K562 (cell line): Measurements from ENCODE around the gene CSK. TPM values are rescaled to one million over a fixed set of nuclear protein-coding genes. Genes with fewer than 3 reads are reported as not detected.

ENCODE experiments used
- ATF7 ChIP-seq: fragments of 450-650 bp; IDR thresholded peaks from 2 replicates; pipeline ENCODE4 v1.7.1; 2014; ENCODE audit warnings: mild to moderate bottlenecking, moderate library complexity
- FOXA1 ChIP-seq: fragments of 450-650 bp; IDR thresholded peaks from 2 replicates; pipeline ENCODE4 v1.6.1; 2016; ENCODE audit warnings: mild to moderate bottlenecking, borderline replicate concordance
- FOXP1 ChIP-seq: sonication (generic); formaldehyde crosslinking; IDR thresholded peaks from 2 replicates; pipeline ENCODE4 v1.8.0; 2022; ENCODE audit warnings: mild to moderate bottlenecking, missing genetic modification reagents
- GABPB2 ChIP-seq: fragments of 250-450 bp; sonication (Bioruptor Pico); conservative IDR thresholded peaks from 2 replicates; pipeline ENCODE4 v1.5.1; 2021; ENCODE audit warnings: mild to moderate bottlenecking
- HLTF ChIP-seq: fragments of 450-650 bp; IDR thresholded peaks from 2 replicates; pipeline ENCODE4 v1.6.1; 2016
- HMGN3 ChIP-seq: IDR thresholded peaks from 2 replicates; pipeline ENCODE4 v1.6.1; 2011; ENCODE audit warnings: borderline replicate concordance, low read depth, mild to moderate bottlenecking, mixed read lengths, low read length; ENCODE audit not compliant: insufficient read length; ENCODE audit errors: extremely low read depth
- NELFE ChIP-seq: IDR thresholded peaks from 2 replicates; pipeline ENCODE4 v1.6.1; 2011; ENCODE audit warnings: mild to moderate bottlenecking; ENCODE audit not compliant: insufficient read depth, insufficient read length
- NR3C1 ChIP-seq: sonication (generic); formaldehyde crosslinking; IDR thresholded peaks from 2 replicates; pipeline ENCODE4 v1.8.1; 2022; ENCODE audit warnings: missing genetic modification reagents
- POLR2A ChIP-seq: fragments of 450-650 bp; conservative IDR thresholded peaks from 2 replicates; pipeline ENCODE4 v1.6.1; 2016
- RAD21 ChIP-seq, 2 experiments: fragments of 250-450 bp in 1 of 2; fragments of 450-650 bp in 1 of 2; sonication (Bioruptor Pico) in 1 of 2; formaldehyde crosslinking in 1 of 2; IDR thresholded peaks in 1 of 2; conservative IDR thresholded peaks in 1 of 2; 2 replicates each; pipeline versions ENCODE4 v1.4.0 to v1.8.0; 2020 to 2022; ENCODE audit warnings: mild to moderate bottlenecking in 2 of 2, moderate library complexity in 1 of 2
- RBM14 ChIP-seq: fragments of 200-400 bp; formaldehyde crosslinking; IDR thresholded peaks from 2 replicates; pipeline ENCODE4 v1.6.1; 2018; ENCODE audit warnings: low read depth, mild to moderate bottlenecking, low read length, moderate library complexity, borderline replicate concordance; ENCODE audit not compliant: insufficient read depth
- SIN3A ChIP-seq, 2 experiments: fragments of 150-350 bp in 1 of 2; IDR thresholded peaks; 2 replicates each; pipeline ENCODE4 v1.6.1; 2011 to 2016; ENCODE audit warnings: borderline replicate concordance in 2 of 2, low read depth in 2 of 2, low read length in 2 of 2, mild to moderate bottlenecking in 2 of 2, moderate library complexity in 2 of 2; ENCODE audit not compliant: control insufficient read depth in 1 of 2
- SOX6 ChIP-seq: fragments of 450-650 bp; IDR thresholded peaks from 2 replicates; pipeline ENCODE4 v1.6.1; 2014; ENCODE audit warnings: mild to moderate bottlenecking
- TRIM24 ChIP-seq, 2 experiments: fragments of 450-650 bp; IDR thresholded peaks; 2 replicates each; pipeline ENCODE4 v1.6.1; 2016
- TRIM28 ChIP-seq: fragments of 450-650 bp; IDR thresholded peaks from 2 replicates; pipeline ENCODE4 v1.6.1; 2017
- ZNF707 ChIP-seq: fragments of 250-450 bp; sonication (Bioruptor Pico); conservative IDR thresholded peaks from 2 replicates; pipeline ENCODE4 v1.8.0; 2022; ENCODE audit warnings: inconsistent platforms, mild to moderate bottlenecking, moderate library complexity
- ZZZ3 ChIP-seq: fragments of 450-650 bp; IDR thresholded peaks from 2 replicates; pipeline ENCODE4 v1.6.1; 2016; ENCODE audit warnings: antibody characterized with exemption, mild to moderate bottlenecking, moderate library complexity
- polyA plus RNA-seq, 8 experiments: library from polyadenylated mRNA; depleted of rRNA in 4 of 8; stranded (reverse) in 5 of 8; unstranded in 3 of 8; fragments of >200 nt; fragmentation: Nextera tagmentation in 2 of 8; fragmentation: Illumina TruSeq in 1 of 8; extraction: Ambion mirVana in 2 of 8; extraction: Trizol in 1 of 8; gene quantifications; 2 replicates each; pipeline versions ENCODE4 v1.2.1 to v1.2.3, GENCODE V29; 2011 to 2014; ENCODE audit warnings: inconsistent platforms in 1 of 8, missing spikeins in 1 of 8
- total RNA-seq, 7 experiments: library from RNA; depleted of rRNA in 6 of 7; stranded (reverse); fragments of >200 nt in 6 of 7; fragmentation: Illumina TruSeq in 2 of 7; extraction: Trizol in 2 of 7; gene quantifications; 2 replicates each; pipeline versions ENCODE4 v1.2.1 to v1.2.3, GENCODE V29; 2011 to 2021; ENCODE audit warnings: low replicate concordance in 1 of 7
- TF ChIP-seq, protein P1 (sequence below): fragments of 250-450 bp; sonication (Bioruptor Pico); IDR thresholded peaks from 2 replicates; pipeline ENCODE4 v1.5.0; 2021; ENCODE audit warnings: mild to moderate bottlenecking, moderate library complexity
- TF ChIP-seq, protein P2 (sequence below): sonication (generic); formaldehyde crosslinking; IDR thresholded peaks from 2 replicates; pipeline ENCODE4 v1.8.1; 2022; ENCODE audit warnings: missing genetic modification reagents
- TF ChIP-seq, protein P3 (sequence below), 2 experiments: fragments of 450-650 bp; conservative IDR thresholded peaks; 2 replicates each; pipeline ENCODE4 v1.6.1; 2017; ENCODE audit warnings: mild to moderate bottlenecking in 2 of 2, moderate library complexity in 2 of 2

CSK gene
- total and polyA plus RNA-seq, 9 of the 15 experiments (the other 6 are each of a cell fraction or from before 2014, with no cell fraction given): 1.5 to 112 (median 22.5) TPM

DNA sequence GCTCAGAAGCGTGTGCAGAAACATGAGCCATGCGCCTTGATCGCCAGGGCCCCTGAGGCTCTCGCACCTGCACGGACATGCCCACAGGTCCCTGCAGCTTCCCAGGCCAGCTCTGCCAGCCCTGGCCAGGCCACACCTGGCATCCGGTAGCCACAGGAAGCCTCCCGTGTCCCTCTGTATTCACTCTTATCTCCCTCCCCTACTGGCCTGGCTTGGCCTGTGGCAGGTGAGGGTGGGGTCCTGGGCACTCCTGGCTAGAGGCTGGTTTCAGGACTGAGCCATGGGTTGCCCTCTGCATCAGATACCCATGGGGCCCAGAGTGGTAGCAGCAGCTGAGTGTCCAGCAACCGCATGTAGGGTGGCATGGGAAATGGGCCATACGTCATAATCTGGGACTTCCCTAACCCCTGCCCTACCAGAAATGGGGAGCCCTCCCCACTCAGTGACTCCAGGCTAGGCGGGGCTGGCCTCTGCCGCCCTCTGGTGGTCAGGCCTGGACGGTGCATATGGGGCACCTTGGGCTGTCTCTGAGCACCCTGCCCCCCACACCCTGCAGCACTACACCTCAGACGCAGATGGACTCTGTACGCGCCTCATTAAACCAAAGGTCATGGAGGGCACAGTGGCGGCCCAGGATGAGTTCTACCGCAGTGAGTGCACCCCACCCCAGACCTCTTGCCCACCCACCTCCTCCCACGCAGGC lies 18.1 kb downstream of the CSK start (continued):
- TF ChIP-seq, protein P1, sequence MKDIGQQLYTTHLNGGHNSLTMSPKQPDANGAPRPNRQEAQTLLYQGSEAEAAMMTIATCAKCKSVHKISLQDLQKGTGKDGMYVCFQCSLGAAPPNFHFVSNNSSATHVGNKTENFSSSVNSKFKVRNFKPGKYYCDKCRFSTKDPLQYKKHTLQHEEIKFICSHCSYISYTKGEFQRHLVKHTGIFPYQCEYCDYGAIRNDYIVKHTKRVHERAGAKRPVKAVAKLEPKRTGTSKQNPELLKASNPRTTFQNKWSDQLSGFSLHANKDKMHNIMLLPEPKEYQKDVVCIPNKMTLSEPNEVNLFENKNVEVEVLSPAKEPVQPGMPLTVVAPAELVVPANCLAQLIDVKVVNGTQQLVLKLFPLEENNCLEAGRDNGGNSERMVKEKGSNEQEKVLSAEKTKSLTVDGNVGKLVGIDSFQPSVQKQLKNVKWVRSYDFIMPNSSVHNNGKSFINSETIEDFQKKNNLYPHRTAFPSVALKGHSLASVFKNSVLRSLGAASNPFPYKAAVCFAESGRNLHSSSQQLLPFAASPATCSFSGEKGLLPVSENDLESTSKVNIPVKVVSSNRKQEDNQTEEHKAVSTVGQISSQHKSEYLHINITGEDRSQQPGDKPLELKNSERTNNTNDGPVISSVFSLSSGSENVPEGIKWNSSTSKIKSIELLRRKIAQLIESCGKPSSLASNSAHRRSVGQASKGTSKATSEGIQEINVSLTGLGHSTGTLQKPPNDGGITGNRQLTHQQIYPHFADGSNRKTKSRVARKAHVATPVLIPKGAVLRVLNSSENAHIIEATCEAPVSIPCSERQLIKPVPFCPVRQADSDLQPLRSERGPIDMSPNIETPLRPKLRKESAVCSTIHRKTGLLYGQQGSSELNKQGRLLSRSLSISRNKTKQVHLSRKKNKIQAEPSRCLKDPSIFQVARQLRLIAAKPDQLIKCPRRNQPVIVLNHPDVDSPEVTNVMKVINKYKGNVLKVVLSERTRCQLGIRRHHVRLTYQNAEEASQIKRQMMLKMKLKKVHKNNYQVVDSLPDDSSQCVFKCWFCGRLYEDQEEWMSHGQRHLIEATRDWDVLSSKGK (CRISPR knock-in tag): no peak
- no peak for TF ChIP-seq FOXP1 (CRISPR knock-in tag)
- 0 out of 4 replicates have a peak, but pooled peaks of 1 of the 2 experiments have one; percentile 8 for TF ChIP-seq SIN3A (IDR thresholded peaks at IDR 0.05; ENCODE audit: borderline replicate concordance in 2 of 2, control insufficient read depth in 1 of 2, low read depth in 2 of 2, low read length in 2 of 2)
- TF ChIP-seq HMGN3: peak; percentile 60
- TF ChIP-seq, protein P2, sequence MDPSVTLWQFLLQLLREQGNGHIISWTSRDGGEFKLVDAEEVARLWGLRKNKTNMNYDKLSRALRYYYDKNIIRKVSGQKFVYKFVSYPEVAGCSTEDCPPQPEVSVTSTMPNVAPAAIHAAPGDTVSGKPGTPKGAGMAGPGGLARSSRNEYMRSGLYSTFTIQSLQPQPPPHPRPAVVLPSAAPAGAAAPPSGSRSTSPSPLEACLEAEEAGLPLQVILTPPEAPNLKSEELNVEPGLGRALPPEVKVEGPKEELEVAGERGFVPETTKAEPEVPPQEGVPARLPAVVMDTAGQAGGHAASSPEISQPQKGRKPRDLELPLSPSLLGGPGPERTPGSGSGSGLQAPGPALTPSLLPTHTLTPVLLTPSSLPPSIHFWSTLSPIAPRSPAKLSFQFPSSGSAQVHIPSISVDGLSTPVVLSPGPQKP (CRISPR knock-in tag): no peak
- TF ChIP-seq ATF7: peak; percentile 74
- TF ChIP-seq TRIM28: no peak
- no peak for TF ChIP-seq NR3C1
- no peak for TF ChIP-seq HLTF
- TF ChIP-seq NELFE: no peak
- TF ChIP-seq, protein P3, sequence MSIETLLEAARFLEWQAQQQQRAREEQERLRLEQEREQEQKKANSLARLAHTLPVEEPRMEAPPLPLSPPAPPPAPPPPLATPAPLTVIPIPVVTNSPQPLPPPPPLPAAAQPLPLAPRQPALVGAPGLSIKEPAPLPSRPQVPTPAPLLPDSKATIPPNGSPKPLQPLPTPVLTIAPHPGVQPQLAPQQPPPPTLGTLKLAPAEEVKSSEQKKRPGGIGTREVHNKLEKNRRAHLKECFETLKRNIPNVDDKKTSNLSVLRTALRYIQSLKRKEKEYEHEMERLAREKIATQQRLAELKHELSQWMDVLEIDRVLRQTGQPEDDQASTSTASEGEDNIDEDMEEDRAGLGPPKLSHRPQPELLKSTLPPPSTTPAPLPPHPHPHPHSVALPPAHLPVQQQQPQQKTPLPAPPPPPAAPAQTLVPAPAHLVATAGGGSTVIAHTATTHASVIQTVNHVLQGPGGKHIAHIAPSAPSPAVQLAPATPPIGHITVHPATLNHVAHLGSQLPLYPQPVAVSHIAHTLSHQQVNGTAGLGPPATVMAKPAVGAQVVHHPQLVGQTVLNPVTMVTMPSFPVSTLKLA (conservative IDR thresholded peaks at IDR 0.05): no peak
- no peak for TF ChIP-seq GABPB2 (CRISPR knock-in tag)
- no peak for TF ChIP-seq SOX6
- no peak for TF ChIP-seq ZNF707
- no peak for TF ChIP-seq ZZZ3
- no peak for TF ChIP-seq FOXA1
- TF ChIP-seq RBM14: no peak
- TF ChIP-seq TRIM24 (IDR thresholded peaks at IDR 0.05): no peak
- TF ChIP-seq POLR2A: no peak
- TF ChIP-seq RAD21 (CRISPR knock-in tag; conservative IDR thresholded peaks at IDR 0.05 in 1 of 2, IDR thresholded peaks at IDR 0.05 in 1 of 2): peak; percentile 90 to 95
